Stimulated activated CD4-positive, alpha-beta T cell treated with anti-CD3 and anti-CD28 coated beads, TNF-alpha, amount 100 ng/mL, for 48 hours (primary cell): Measurements from ENCODE around the gene SLC12A7.
"Not testable (repeated sequence)": the region's sequence is repeated elsewhere in the genome, so short reads cannot be mapped to it uniquely, and the experiment has no call there.

Experiments
- DNase-seq, 3 donors: peaks; one replicate each; pipeline ENCODE4 v3.0.0-alpha.2; 2020; ENCODE audit warnings: low read depth in 3 of 3

SLC12A7 gene

GRCh38 chr5:1111727-1112289, at the start of gene SLC12A7:
Gene SLC12A7 (minus strand): TSS chr5:1112063. CDS start chr5:1111991, 72 bp downstream.
- peak; percentile 37 to 75 (median 39) for DNase-seq

DNA sequence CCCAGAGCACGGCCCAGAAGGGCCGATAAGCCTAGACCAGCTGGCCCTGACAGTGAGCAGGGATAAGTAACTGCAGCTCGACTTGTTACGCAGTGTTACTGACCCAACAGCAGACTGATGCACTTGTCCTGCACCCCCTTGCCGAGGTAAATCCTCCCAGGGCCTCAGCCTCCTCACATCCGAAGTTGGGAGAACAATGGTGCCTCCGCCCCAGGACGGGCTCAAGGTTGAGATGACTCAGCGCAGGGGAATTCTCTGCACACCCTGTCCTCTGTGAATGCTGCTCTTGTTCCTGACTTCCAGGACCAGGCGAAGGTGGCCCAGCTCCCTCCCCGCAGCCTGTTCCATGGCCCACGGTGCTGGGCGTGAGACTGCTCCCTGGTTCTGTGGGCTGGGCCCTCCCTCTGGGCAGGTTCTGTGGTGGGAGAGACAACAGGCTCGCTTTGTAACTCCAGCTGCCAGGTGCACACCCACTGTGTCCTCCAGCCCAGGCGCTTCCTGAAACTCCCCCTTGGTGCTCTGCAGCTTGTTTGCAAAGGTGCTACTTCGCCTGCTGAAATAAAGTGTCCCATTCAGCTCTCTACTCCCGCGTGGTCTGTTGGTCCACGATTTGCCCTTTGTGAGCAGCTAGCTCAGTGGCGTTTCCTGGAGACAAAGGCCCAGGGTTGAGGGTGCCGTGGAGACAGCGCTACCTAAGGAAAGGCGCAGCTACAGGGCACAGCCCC, 49.4 kb upstream of the SLC12A7 start:
- no peak for DNase-seq

DNA sequence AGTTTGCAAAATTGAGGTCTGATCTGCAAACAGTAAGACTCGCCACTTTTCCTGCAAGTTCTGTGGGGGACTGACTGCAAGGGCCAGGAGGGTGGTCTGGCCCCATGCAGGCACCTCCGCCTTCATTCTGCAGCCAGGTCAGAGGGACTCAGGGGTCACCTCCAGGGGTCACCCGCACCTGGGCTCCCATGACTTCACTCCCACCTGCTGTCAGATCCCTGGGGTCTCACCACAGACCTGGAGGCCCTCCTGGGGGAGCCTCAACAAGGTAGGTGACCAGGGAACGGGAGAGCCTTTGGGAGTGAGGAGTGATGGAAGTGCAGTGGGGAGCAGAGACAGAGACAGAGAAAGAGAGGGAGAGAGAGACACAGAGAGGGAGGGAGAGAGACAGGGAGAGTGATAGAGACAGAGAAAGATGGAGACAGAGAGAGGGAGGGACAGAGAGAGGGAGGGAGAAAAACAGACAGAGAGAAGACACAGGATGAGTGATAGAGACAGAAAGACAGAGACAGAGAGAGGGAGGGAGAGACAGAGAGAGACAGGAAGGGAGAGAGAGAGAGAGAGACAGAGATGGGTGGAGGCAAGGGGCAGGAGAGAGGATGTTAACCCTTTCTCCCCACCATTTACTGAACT, 48.0 kb upstream of the SLC12A7 start:
- no peak for DNase-seq

- no peak for DNase-seq
Measured at GRCh38 chr5:1159341-1159675, 47.4 kb upstream of the SLC12A7 start.

DNA sequence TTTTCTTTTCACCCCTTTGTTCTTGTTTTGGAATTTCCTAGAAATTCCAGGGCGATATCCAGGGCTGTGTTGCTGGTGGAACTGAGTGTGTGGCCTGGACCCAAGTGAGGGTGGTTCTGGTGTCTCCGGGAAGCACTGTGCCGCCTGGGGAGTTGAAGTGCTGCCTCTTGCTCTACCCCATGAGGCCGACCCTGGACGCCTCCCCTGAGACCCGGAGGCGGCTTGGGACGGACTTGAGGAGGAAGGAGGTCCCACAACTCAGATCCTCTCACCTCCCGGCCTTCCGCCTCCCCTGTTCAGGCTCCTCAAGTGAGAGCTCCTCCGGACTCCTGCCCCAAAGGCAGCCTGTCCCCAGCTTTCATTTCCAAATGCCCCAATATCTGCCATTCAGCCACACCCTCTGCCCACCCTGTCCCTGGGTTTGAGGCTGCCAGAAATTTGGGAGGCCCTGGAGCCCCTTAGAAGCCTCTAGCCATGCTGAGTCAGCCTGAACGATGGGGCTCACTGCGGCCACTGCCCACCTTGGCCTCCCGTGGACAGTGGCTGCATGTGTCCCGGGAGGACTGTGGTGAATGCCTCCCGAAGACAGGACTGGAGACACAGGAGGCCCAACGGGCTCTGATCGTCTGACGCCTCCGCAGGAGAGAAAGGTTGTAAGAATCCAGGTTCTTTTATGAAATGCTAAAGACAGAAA, 46.9 kb upstream of the SLC12A7 start:
- DNase-seq = no peak

DNA sequence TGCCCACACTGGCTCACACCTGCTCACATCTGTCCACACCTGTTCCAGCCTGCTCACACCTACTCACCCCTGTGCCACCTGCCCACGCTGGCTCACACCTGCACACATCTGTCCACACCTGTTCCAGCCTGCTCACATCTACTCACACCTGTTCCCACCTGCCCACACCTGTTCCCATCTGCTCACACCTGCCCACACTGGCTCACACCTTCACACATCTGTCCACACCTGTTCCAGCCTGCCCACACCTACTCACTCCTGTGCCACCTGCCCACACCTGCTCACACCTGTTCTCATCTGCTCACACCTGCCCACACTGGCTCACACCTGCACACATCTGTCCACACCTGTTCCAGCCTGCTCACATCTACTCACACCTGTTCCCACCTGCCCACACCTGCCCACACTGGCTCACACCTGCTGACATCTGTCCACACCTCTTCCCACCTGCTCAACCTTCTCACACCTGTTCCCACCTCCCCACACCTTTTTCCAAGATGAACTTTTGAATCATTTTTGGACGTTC, 45.7 kb upstream of the SLC12A7 start:
- DNase-seq = not testable (repeated sequence)

DNA sequence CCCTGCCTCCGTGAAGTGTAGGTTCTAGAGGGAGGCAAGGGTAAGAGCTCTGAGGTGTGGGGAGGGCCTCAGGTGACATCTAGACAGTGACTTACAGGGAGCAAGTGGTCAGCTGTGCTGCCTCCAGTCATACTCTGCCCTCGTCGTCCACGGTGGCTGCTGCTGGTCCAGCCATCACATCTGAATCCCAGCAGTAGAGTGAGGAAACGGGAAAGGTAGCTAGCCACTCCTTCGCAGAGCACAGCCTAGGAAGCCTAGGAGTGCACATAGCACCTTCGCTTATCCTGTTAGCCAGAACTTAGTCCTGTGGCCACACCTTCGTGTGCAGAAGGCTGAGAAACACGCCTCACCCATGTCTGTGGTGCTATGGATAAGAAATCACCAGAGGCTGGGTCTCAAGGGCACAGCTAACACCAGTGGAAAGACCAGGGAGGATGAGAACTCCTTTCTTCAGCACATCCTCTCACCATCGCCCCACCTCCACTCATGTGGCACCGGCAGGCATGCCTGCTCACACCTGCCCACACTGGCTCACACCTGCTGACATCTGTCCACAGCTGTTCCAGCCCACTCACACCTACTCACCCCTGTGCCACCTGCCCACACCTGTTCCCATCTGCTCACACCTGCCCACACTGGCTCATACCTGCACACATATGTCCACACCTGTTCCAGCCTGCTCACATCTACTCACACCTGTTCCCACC, 45.0 kb upstream of the SLC12A7 start:
- no peak for DNase-seq

GRCh38 chr5:1156033-1156753, 44.3 kb upstream of the SLC12A7 start:
- no peak for DNase-seq

DNA sequence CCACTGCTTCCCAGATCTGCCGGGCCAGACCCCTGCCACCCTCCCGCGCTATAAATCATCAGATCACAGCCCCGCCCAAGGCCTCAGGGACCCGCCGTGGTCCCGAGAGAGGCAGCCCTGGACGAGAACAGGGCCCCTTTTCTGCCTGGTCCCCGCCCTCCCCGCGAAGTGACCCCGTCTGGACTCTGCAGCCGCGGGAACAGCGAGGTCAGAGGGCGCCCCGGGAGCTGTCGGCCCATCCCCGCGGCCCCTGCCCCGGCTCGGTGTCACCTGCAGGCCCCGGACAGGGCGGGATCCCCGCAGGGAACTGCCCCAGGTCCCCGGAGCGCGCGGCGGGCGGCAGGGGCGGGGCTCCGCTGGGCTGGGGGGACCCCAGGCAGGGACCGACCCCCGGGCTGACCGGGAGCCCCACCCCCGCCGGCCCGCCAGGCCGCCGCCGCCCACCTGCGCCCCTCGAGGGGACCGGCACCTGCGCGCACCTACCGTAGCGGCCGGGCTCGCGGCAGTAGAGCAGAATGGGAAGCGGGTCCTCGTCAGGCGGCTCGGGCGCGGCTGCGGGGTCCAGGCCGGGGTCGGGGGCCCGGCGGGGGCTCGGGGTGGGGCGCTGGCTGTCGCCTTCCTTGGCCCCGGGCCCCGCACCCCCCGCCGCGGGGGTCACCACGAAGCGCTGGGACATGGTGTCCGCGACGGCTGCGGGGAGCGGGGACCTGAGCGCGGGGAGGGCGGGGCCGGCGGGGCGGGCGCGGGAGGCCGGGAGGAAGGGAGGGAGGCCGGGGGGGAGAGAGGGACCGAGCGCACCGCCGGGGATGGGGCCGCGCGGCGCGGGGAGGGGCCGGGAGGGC, 43.5 kb upstream of the SLC12A7 start:
- no peak for DNase-seq

DNA sequence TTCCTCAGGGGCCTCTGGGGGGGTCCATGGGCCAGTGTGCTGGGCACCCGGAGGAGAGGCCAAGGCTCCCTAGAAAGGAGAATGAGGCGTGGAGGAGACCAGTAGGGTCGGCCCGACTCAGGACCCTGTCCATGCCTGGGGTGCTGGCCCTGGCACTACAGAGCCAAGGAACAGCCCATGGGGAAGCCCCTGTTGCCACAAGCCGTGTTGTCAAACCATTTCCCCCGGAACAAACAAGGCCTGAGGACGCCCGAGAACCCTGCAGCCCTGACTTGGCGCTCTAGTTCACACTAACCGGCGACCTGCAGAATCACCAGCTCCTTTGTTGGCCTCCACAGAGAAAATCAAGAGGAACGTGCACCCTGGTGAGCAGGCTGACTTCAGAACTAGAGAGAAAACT, 41.6 kb upstream of the SLC12A7 start:
- no peak for DNase-seq

DNA sequence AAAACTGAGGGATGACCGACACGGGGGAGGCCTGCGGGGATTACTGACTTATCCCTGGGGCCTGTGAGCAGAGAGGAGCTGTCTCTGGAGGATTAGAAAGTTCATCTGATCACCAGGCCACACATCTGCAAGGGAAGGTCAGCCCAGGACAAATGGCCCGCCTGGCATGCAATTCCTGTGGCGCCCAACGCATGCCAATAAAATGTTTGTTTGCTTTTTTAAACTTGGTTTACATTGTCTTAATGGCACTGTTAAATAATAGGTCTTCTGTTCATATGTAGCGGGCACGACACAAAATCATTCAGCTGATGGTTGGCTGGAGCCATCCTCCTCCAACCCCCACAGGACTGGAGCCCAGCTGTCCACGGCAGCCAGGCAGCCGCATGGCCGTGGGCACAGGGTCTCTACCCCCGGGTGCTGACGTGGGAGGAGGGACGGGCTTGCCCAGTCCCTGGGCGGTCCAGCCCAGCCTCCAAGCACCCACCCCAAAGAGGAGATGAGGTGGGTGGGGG, 41.0 kb upstream of the SLC12A7 start:
- DNase-seq = no peak

- DNase-seq = no peak
Measured at GRCh38 chr5:1152156-1152555, 40.3 kb upstream of the SLC12A7 start.

DNA sequence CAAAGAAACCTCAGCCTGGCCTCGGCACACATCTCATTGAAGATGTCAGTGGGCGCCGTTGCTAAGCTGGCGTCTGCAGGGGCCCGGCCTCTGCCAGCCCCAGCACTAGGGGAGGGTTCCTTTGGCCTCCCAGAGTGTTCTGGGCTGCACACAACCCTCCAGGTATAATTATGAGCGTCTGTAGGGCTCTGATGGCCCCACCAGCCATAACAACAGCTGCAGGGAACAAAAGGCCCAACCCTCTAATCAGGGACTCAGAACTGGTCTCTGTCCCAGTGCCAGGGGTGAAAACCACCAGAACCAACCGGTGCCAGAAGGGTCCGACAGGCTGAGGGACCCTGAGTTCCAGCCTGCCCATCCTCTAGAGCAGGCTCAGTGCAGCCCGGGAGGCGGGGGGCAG, 39.5 kb upstream of the SLC12A7 start:
- no peak for DNase-seq

GRCh38 chr5:1150866-1151265, 39.0 kb upstream of the SLC12A7 start:
- DNase-seq = no peak

DNA sequence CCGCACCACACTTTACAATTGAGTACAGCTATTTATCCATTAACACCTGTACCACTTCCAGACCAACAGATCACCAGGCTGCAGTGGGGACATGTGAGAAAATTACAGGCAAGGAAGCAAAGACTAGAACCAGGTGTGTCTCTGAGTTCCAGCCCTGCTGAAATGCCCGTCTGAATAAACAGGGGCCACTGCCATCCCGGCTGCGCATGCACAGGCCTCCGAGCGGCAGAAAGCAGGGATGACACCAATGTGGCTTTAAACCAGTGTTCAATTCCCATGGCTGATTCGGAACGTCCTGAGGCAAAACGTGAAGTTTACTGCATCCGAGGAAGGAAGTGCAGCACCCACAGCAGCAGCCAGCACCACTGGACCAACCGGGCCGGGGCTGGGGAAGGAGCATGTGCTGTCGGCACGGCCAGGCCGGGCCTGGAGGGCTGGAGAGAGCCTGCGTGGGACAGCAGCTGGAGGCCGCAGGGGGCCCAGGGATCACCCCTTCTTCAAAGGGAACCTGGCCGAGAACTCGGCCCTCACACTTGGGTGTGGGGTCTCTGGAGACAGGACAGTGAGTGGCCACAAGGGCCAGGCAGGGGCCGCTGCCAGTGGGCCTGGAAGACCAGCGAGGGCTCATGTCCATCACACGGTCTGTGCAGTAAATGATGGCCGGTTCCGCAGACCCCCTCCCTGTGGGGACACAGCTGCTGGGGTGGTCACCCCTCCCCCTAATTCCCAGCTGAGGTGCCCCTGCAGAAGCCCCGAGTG, 33.0 kb upstream of the SLC12A7 start:
- DNase-seq = no peak

DNA sequence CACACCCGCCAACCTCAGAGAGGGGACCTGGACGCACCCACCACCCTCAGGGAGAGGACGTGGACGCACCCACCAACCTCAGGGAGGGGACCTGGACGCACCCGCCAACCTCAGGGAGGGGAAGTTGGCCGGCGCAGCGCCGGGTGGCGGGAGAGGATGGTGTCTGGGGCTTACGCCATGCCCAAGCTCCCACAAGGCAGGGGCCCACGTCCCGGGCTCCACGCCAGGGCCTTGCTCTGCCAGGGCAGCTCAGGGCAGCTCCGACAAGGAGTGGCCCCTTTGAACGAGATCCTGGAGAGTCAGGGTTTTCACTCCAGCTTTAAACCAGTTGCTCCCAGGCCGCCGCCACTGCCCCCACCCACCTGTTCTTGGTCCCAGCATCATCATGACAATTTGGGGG, 32.2 kb upstream of the SLC12A7 start:
- no peak for DNase-seq

DNA sequence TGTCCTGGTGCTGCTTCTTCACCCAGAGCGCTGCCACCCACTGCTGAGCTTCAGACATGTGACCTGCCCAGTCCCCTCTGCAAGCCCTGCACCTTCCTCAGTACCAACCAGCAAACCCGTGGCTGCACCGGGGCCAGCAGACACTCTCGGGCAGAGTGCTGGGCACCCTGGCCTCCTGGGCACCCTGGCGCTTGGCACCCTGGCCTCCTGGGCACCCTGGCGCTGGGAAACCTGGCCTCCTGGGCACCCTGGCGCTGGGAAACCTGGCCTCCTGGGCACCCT, 31.7 kb upstream of the SLC12A7 start:
- no peak for DNase-seq

DNA sequence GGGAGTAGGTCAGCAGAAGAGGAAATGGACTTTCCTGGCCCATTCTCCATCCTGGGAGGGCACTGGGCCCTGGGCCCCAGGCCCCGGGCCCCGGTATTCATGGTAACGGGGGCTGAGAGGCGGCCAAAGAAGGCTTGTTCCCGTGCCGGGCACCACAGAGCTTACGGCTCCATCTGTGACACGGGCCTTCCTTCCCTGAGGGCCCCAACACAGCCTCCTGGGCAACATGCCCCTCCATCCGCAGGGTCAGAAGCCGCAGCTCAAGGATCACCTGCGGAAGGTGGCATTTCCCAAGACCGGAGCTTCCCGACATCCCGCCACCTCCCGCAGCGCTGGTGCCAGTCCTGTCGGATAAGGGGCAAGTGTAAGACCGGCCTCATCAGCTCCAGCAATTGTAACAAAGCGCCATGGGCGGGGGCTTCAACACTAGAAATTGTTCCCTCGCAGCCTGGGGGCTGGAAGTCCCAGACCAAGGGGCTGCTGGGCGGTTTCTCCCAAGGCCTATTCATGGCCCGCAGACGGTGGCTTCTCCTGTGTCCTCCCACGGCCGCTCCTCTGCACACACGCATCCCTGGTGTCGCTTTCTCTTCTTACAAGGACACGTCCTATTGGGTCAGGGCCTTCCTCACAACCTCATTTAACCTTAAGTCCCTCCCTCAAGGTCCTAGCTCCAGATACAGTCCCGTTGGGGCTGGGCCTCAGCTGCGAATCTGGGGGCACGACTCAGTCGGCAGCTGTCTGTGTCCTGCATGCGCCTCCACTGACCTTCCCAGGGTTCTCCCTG, 31.2 kb upstream of the SLC12A7 start:
- no peak for DNase-seq

DNA sequence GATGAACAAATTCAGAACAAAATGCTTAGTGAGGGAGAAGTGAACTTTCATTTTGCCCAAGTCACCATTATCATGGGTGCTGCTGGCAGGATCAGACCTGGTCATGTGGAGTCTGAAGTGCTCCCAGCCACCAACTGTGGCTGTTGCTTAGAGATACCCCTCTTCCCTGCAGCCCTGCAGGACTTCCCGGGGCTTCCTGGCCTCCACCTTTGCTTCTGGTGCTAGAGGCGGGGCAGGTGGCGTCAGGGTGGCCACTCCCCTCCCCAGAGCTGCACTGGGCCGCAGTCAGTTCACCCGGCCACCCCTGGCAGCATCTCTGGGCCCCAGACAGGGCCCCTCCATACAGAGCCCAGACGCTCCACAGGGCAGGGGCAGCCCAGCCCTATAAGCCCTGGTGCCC, 30.0 kb upstream of the SLC12A7 start:
- DNase-seq = no peak
